ENCODE results near the gene TRIAP1. TPM values are rescaled to one million over a fixed set of nuclear protein-coding genes. Genes with fewer than 3 reads are reported as not detected.

The TRIAP1 gene
- total RNA-seq, 1 experiment from 2014 or later: 50.2 TPM

DNA sequence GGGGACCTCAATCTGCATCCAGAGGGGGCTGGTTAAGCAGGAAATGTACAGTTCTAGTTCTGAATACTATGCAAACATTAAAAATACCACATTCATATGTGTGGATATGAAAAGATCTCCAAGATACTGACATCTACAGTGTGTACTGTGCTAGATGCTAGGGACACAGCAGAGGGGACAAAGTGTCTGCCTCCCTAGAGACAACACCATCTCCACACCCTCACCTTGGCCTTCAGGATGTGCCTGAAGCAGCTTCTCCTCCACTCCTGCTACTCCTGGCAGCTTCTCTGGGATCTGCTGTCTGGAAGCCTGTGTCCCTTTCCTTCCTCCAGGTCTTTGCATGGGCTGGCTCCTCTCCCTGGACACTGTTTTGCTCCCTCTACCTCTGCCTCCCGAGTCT is 34.0 kb upstream of the TRIAP1 start:
- Mint-ChIP-seq H3K9me3 (ENCODE audit: unreplicated experiment) (no peaks in the 10 kb centered on the region), H3K36me3 (ENCODE audit: insufficient read depth, unreplicated experiment) (no peaks in the 10 kb centered on the region), H3K4me1 (ENCODE audit: insufficient read depth, unreplicated experiment) (no peaks in the 10 kb centered on the region), H3K27me3 (ENCODE audit: insufficient read depth, unreplicated experiment) (no peaks in the 10 kb centered on the region), H3K4me3 (ENCODE audit: unreplicated experiment) (no peak overlapping the region), H3K27ac (ENCODE audit: low read depth, unreplicated experiment) (no peak overlapping the region)
- CTCF ChIA-PET: no interaction called here
- intact Hi-C loops (cut with micrococcal nuclease): no loop called here
- POLR2A ChIA-PET: no interaction called here
- BruUV-seq (replicated peaks): no TSS peak
- TF ChIP-seq, protein P1, sequence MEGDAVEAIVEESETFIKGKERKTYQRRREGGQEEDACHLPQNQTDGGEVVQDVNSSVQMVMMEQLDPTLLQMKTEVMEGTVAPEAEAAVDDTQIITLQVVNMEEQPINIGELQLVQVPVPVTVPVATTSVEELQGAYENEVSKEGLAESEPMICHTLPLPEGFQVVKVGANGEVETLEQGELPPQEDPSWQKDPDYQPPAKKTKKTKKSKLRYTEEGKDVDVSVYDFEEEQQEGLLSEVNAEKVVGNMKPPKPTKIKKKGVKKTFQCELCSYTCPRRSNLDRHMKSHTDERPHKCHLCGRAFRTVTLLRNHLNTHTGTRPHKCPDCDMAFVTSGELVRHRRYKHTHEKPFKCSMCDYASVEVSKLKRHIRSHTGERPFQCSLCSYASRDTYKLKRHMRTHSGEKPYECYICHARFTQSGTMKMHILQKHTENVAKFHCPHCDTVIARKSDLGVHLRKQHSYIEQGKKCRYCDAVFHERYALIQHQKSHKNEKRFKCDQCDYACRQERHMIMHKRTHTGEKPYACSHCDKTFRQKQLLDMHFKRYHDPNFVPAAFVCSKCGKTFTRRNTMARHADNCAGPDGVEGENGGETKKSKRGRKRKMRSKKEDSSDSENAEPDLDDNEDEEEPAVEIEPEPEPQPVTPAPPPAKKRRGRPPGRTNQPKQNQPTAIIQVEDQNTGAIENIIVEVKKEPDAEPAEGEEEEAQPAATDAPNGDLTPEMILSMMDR (IDR thresholded peaks at IDR 0.05; ENCODE audit: unreplicated experiment): no peak
- DNase-seq (ENCODE audit: unreplicated experiment): no peak

DNA sequence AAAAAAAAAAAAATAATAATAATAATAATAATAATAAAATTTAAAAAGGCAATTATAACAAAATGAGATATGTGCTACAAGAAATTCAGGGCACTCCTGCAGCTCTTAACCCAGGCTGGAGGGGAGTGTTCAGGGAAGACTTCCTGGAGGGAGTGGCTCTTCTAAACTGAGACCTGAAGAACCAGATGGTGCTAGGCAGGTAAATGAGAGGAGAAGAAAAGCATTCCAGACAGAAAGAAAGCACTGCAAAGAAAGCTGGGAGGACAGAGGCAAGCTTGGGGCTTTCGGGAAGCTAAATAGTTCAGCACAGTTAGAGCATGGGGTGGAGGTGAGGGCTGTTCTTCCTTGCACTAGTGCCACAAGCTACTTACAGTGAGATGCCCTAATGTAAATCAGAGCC is 33.3 kb upstream of the TRIAP1 start:
- no TSS peak for BruUV-seq (replicated peaks)
- no peaks in the 10 kb centered on the region for H3K9me3 Mint-ChIP-seq (ENCODE audit: unreplicated experiment)
- no peak overlapping the region for H3K27ac Mint-ChIP-seq (ENCODE audit: low read depth, unreplicated experiment)
- H3K4me1 Mint-ChIP-seq (ENCODE audit: insufficient read depth, unreplicated experiment): peaks cover 6% of the 10 kb centered on the region
- peaks cover 6% of the 10 kb centered on the region for H3K36me3 Mint-ChIP-seq (ENCODE audit: insufficient read depth, unreplicated experiment)
- POLR2A ChIA-PET: interaction anchor here (1.1 kb wide), 1 partner anchor 15 kb away, joined by 4 read pairs; no protein-coding TSS in a partner anchor
- DNase-seq (ENCODE audit: unreplicated experiment): no peak
- no peaks in the 10 kb centered on the region for H3K27me3 Mint-ChIP-seq (ENCODE audit: insufficient read depth, unreplicated experiment)
- CTCF ChIA-PET: interaction anchor here (1.7 kb wide), 1 partner anchor 103 kb away, joined by 3 read pairs; no protein-coding TSS in a partner anchor
- intact Hi-C loops (cut with micrococcal nuclease): no loop called here
- TF ChIP-seq, protein P1 (IDR thresholded peaks at IDR 0.05; ENCODE audit: unreplicated experiment): no peak
- H3K4me3 Mint-ChIP-seq (ENCODE audit: unreplicated experiment): no peak overlapping the region

DNA sequence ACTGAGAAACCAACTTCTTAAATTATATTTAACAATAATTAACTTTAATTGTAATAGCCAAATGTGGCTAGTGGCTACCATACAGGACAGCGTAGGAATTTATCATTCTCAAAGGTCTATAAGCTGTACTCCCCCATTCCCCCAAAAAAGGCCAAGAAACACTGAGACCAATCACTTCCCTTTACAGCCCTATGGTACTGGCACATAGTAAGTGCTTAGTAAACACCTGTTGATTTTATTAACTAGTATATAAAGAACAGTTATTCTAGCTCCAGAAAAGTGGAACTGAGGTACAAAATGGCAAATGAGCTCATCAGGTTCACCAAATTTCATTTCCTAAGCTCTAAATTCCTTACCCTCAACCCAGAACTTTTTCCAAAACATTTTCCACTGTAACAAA is 29.5 kb upstream of the TRIAP1 start:
- DNase-seq (ENCODE audit: unreplicated experiment): no peak
- intact Hi-C loops (cut with micrococcal nuclease): no loop called here
- POLR2A ChIA-PET: interaction anchor here (0.8 to 2.9 kb wide), 4 partner anchors 10 to 120 kb away, joined by 3 to 17 read pairs (median 4); partner anchors contain the start of genes DYNLL1 and POP5
- Mint-ChIP-seq H3K9me3 (ENCODE audit: unreplicated experiment) (no peaks in the 10 kb centered on the region), H3K4me1 (ENCODE audit: insufficient read depth, unreplicated experiment) (peaks cover 7% of the 10 kb centered on the region), H3K27me3 (ENCODE audit: insufficient read depth, unreplicated experiment) (no peaks in the 10 kb centered on the region), H3K27ac (ENCODE audit: low read depth, unreplicated experiment) (no peak overlapping the region), H3K36me3 (ENCODE audit: insufficient read depth, unreplicated experiment) (peaks cover 7% of the 10 kb centered on the region), H3K4me3 (ENCODE audit: unreplicated experiment) (no peak overlapping the region)
- no TSS peak for BruUV-seq (replicated peaks)
- TF ChIP-seq, protein P1 (IDR thresholded peaks at IDR 0.05; ENCODE audit: unreplicated experiment): no peak
- CTCF ChIA-PET: interaction anchor here (0.6 to 1.3 kb wide), 4 partner anchors 9 to 174 kb away, joined by 3 to 7 read pairs (median 3); partner anchors contain the start of gene SIRT4

DNA sequence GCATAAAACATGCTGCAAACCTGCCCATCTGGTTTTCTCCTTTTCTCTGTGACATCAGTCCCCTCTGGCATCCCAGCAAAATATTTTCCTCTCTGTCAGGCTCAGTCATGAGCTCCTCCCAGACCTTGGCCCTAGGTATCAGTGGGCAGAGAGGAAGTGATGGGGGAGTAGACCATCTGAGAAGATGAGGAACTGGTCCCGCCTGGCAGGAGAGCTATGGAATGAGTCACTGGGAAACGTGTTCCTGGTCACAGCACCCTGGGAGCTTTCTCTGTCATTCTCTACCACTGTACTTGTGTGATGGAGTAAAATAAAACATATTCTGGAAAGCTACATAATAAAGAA is 28.4 kb upstream of the TRIAP1 start:
- Mint-ChIP-seq H3K27me3 (ENCODE audit: insufficient read depth, unreplicated experiment) (no peaks in the 10 kb centered on the region), H3K9me3 (ENCODE audit: unreplicated experiment) (no peaks in the 10 kb centered on the region), H3K4me3 (ENCODE audit: unreplicated experiment) (no peak overlapping the region), H3K36me3 (ENCODE audit: insufficient read depth, unreplicated experiment) (peaks cover 7% of the 10 kb centered on the region), H3K27ac (ENCODE audit: low read depth, unreplicated experiment) (no peak overlapping the region), H3K4me1 (ENCODE audit: insufficient read depth, unreplicated experiment) (peaks cover 7% of the 10 kb centered on the region)
- ChIA-PET CTCF (interaction anchor here (0.6 to 1.3 kb wide), 13 partner anchors 8 to 150 kb away, joined by 3 to 7 read pairs (median 5); no protein-coding TSS in a partner anchor), POLR2A (interaction anchor here (0.7 to 2.9 kb wide), 6 partner anchors 11 to 274 kb away, joined by 4 to 17 read pairs (median 4); partner anchors contain the start of genes DYNLL1, GATC, POP5 and RPLP0)
- intact Hi-C loops (cut with micrococcal nuclease): no loop called here
- no TSS peak for BruUV-seq (replicated peaks)
- TF ChIP-seq, protein P1 (IDR thresholded peaks at IDR 0.05; ENCODE audit: unreplicated experiment): no peak
- DNase-seq (ENCODE audit: unreplicated experiment): peak; percentile 75

Data from MCF 10A (cell line).